HEK293T (cell line): Measurements from ENCODE around the gene DCTN3.
"Not testable (repeated sequence)": the region's sequence is repeated elsewhere in the genome, so short reads cannot be mapped to it uniquely, and the experiment has no call there.

Experiments used
- BHLHE40 ChIP-seq: fragments of 450-650 bp; IDR thresholded peaks from 2 replicates; pipeline ENCODE4 v1.6.1; 2016; ENCODE audit warnings: mild to moderate bottlenecking, moderate library complexity, borderline replicate concordance
- FOXA1 ChIP-seq: fragments of 450-650 bp; IDR thresholded peaks from 2 replicates; pipeline ENCODE4 v1.6.1; 2016; ENCODE audit warnings: mild to moderate bottlenecking
- HDGF ChIP-seq: fragments of 450-650 bp; IDR thresholded peaks from 2 replicates; pipeline ENCODE4 v1.6.1; 2017; ENCODE audit warnings: antibody characterized with exemption, borderline replicate concordance

DNA sequence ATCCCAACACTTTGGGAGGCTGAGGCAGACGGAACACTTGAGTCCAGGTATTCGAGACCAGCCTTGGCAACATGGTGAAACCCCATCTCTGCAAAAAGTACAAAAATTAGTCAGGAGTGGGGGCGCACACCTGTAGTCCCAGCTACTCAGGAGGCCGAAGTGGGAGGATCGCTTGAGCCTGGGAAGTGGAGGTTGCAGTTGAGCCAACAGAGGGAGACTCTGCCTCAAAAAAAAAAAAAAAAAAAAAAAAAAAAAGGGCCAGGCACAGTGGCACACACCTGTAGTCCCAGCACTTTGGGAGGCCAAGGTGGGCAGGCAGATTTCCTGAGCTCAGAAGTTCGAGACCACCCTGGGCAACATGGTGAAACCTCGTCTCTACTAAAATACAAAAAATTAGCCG, 19.0 kb upstream of the DCTN3 start:
- TF ChIP-seq BHLHE40, FOXA1, HDGF: not testable (repeated sequence)
